Measurements from ENCODE around the gene LRRC70.

DNA sequence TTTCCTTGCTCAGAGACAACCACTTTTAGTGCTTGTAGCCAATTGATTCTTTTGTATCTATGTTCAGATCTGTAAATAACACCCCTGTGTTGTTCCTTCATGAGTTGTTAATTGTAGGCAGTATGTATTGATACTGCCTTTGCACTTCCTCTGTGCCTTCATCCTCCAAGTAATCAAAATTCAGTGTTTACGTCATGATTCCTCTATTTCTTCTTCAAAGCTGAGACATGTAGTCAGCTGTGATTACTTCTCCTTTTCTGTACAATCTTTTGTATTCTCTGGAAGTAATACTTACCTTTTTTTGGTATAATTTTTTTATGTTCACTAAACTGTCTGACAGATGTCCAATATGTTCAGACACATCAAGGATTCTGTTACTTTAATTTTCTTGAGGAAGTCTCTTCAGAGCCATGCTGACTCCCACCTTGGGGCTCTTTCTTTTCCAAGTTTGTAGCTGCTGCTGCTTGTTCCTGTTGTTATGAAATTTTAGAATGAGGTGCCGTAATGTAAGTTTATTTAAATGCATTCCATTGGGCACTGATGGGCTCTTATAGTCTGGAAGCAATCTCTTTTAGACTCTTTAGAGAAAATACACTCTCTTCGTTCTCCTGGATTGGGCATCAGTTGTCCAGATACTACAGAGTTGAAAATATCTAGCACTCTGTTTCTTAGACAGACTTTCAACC lies 30.5 kb upstream of the LRRC70 start:
- TF ChIP-seq, protein P1, sequence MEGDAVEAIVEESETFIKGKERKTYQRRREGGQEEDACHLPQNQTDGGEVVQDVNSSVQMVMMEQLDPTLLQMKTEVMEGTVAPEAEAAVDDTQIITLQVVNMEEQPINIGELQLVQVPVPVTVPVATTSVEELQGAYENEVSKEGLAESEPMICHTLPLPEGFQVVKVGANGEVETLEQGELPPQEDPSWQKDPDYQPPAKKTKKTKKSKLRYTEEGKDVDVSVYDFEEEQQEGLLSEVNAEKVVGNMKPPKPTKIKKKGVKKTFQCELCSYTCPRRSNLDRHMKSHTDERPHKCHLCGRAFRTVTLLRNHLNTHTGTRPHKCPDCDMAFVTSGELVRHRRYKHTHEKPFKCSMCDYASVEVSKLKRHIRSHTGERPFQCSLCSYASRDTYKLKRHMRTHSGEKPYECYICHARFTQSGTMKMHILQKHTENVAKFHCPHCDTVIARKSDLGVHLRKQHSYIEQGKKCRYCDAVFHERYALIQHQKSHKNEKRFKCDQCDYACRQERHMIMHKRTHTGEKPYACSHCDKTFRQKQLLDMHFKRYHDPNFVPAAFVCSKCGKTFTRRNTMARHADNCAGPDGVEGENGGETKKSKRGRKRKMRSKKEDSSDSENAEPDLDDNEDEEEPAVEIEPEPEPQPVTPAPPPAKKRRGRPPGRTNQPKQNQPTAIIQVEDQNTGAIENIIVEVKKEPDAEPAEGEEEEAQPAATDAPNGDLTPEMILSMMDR (IDR thresholded peaks at IDR 0.05) = no peak
- TF ChIP-seq POLR2A (IDR thresholded peaks at IDR 0.05) = no peak
